ENCODE data around the gene MTCL1. TPM values are rescaled to one million over a fixed set of nuclear protein-coding genes. Genes with fewer than 3 reads are reported as not detected.
A peak's percentile ranks its signal among the peaks of the same experiment; 100 is the strongest.

The MTCL1 gene
- total and polyA plus RNA-seq, 2 of the 8 experiments (the other 6 are each of a cell fraction or from before 2014, with no cell fraction given): 16.6 to 60.8 TPM

- Histone ChIP-seq H2AFZ (ENCODE audit: low read length) (no peak overlapping the region), H3K14ac (ENCODE audit: insufficient read length) (no peak overlapping the region), H3K79me2 (ENCODE audit: control insufficient read depth in 1 of 2, insufficient read depth in 2 of 2, low read length in 2 of 2) (no peaks in the 10 kb centered on the region), H2BK15ac (ENCODE audit: low read length) (no peak overlapping the region), H3K4me3 (ENCODE audit: extremely low read depth in 1 of 4, insufficient read depth in 2 of 4, low read depth in 3 of 4, low read length in 4 of 4) (peak overlapping the region in 2 of 4 experiments; percentile 15 to 46; a peak in 4 of 8 replicates), H3K36me3 (ENCODE audit: control insufficient read depth in 2 of 4, insufficient read depth in 4 of 4, low read length in 3 of 4) (no peaks in the 10 kb centered on the region), H4K20me1 (replicated peaks in 1 of 2; ENCODE audit: control insufficient read depth in 1 of 2, insufficient read depth in 2 of 2, low read length in 2 of 2) (no peaks in the 10 kb centered on the region), H4K5ac (ENCODE audit: insufficient read length, low read depth, low read length) (peak overlapping the region; percentile 57), H2BK20ac (ENCODE audit: low read length) (no peak overlapping the region), H3K4ac (replicated peaks; ENCODE audit: insufficient read length, low read depth, low read length) (no peak overlapping the region), H3K9me3 (ENCODE audit: insufficient read depth in 2 of 2, low read depth in 1 of 2, low read length in 1 of 2) (no peaks in the 10 kb centered on the region), H4K91ac (replicated peaks; ENCODE audit: insufficient read length, low read length) (no peak overlapping the region), H3K23me2 (ENCODE audit: low read depth, low read length) (no peaks in the 10 kb centered on the region; the same call in 1 of the 2 replicates), H3K23ac (ENCODE audit: insufficient read length) (no peak overlapping the region), H3K9ac (replicated peaks in 1 of 4; ENCODE audit: extremely low read depth in 1 of 4, low read depth in 3 of 4, low read length in 3 of 4) (peak overlapping the region in 1 of 4 experiments; percentile 20; a peak in 1 of 7 replicates), H3K27ac (ENCODE audit: low read depth, low read length) (peak overlapping the region; percentile 28), H4K8ac (ENCODE audit: extremely low read depth, insufficient read depth, low read length) (no peak overlapping the region), H3K18ac (ENCODE audit: extremely low read depth, low read length) (peak overlapping the region; percentile 66; the same call in 1 of the 2 replicates), H3K27me3 (replicated peaks in 1 of 4; ENCODE audit: control insufficient read depth in 3 of 4, extremely low read depth in 1 of 4, insufficient read depth in 3 of 4, low read length in 3 of 4) (no peaks in the 10 kb centered on the region), H2AK5ac (ENCODE audit: low read depth, low read length) (no peak overlapping the region), H3K79me1 (ENCODE audit: low read depth, low read length) (no peaks in the 10 kb centered on the region), H3K4me2 (ENCODE audit: insufficient read depth in 1 of 2, low read depth in 2 of 2, low read length in 2 of 2) (peak overlapping the region; percentile 62 to 64), H3K4me1 (replicated peaks in 1 of 4; ENCODE audit: control insufficient read depth in 3 of 4, insufficient read depth in 4 of 4, low read length in 3 of 4) (peaks cover 5 to 21% (median 13%) of the 10 kb centered on the region in 4 experiments), H3K56ac (replicated peaks; ENCODE audit: insufficient read length, low read depth, low read length) (no peak overlapping the region), H2BK120ac (replicated peaks; ENCODE audit: low read depth, low read length) (no peak overlapping the region), H2BK5ac (ENCODE audit: low read depth, low read length) (peak overlapping the region; percentile 85; the same call in 1 of the 2 replicates), H2BK12ac (ENCODE audit: low read depth, low read length) (peak overlapping the region; percentile 94; the same call in 1 of the 2 replicates)
- WGBS, 2 experiments (ENCODE audit: extremely low coverage in 1 of 2, insufficient coverage in 1 of 2, insufficient read length in 1 of 2, insufficient replicate concordance in 2 of 2, low coverage in 1 of 2, low lambda C conversion rate in 2 of 2, missing lambda C conversion rate in 1 of 2): 8% methylated on average over 18 of the region's 18 CpGs; no CpG with 5 or more reads in 1 of the 2 experiments
- DNase-seq (ENCODE audit: low read depth in 1 of 2, low spot score in 2 of 2) (peak; percentile 56 to 72), FAIRE-seq (peak; percentile 96)
- ChIA-PET POLR2A (ENCODE audit: partially characterized antibody) (interaction anchor here (1.0 to 1.9 kb wide), 3 partner anchors 8 to 164 kb away, joined by 3 to 4 read pairs (median 4); no protein-coding TSS in a partner anchor), CTCF (ENCODE audit: partially characterized antibody) (interaction anchor here (1.1 to 4.5 kb wide), 9 partner anchors 23 to 327 kb away, joined by 3 to 31 read pairs (median 4); no protein-coding TSS in a partner anchor)
- TF ChIP-seq NRF1 (IDR thresholded peaks at IDR 0.05; ENCODE audit: low read depth, low read length) (no peak), POLR2AphosphoS5 (IDR thresholded peaks at IDR 0.05; ENCODE audit: low read depth, low read length) (no peak), BRCA1 (IDR thresholded peaks at IDR 0.05; ENCODE audit: low read depth, low read length) (no peak), CBX8 (IDR thresholded peaks at IDR 0.05; ENCODE audit: borderline replicate concordance, low read depth, low read length) (no peak), HDAC6 (IDR thresholded peaks at IDR 0.05; ENCODE audit: low read depth, low read length) (no peak), KDM4A (IDR thresholded peaks at IDR 0.05; ENCODE audit: low read depth, low read length, severe bottlenecking) (no peak), JUND (IDR thresholded peaks at IDR 0.05; ENCODE audit: low read length) (no peak), SIN3A (conservative IDR thresholded peaks at IDR 0.05 in 1 of 2, IDR thresholded peaks at IDR 0.05 in 1 of 2; ENCODE audit: low read depth in 1 of 2, low read length in 2 of 2) (0 out of 4 replicates have a peak, but pooled peaks have one; percentile 25 to 57), RFX5 (IDR thresholded peaks at IDR 0.05; ENCODE audit: borderline replicate concordance, low read depth, low read length) (no peak), KDM5A (IDR thresholded peaks at IDR 0.05; ENCODE audit: low read length) (no peak), JUN (IDR thresholded peaks at IDR 0.05; ENCODE audit: low read depth, low read length) (no peak), MAFK (IDR thresholded peaks at IDR 0.05; ENCODE audit: low read depth, low read length) (no peak)
Measured at GRCh38 chr18:8661754-8662559, 43.4 kb upstream of the MTCL1 start.
